SK-N-MC (cell line): ENCODE results near the gene WBP1.

Source experiments
- DNase-seq: peaks from one replicate; pipeline ENCODE4 v3.0.0-alpha.2; 2011; ENCODE audit warnings: low read depth, low spot score
- H3K27ac ChIP-seq: fragments of 200-600 bp; sonication (generic); 2 replicates; pipeline ENCODE4 v1.5.1; 2016; ENCODE audit warnings: mixed run types
- H3K36me3 ChIP-seq: fragments of 200-600 bp; sonication (generic); 2 replicates; pipeline ENCODE4 v1.6.1; 2017; ENCODE audit warnings: antibody characterized with exemption, low read length, mixed read lengths; ENCODE audit not compliant: insufficient read depth
- H3K4me3 ChIP-seq: fragments of 200-600 bp; sonication (generic); 2 replicates; pipeline ENCODE4 v1.5.1; 2016
- H3K9ac ChIP-seq: fragments of 200-600 bp; sonication (generic); 2 replicates; pipeline ENCODE4 v1.8.0; 2017; ENCODE audit warnings: mixed run types, mixed read lengths; ENCODE audit not compliant: insufficient read length
- H3K9me3 ChIP-seq: fragments of 200-600 bp; sonication (generic); 2 replicates; pipeline ENCODE4 v1.6.1; 2017; ENCODE audit warnings: low read depth, mild to moderate bottlenecking, antibody characterized with exemption, low read length, moderate library complexity, mixed read lengths
- EZH2 ChIP-seq: fragments of 200-600 bp; sonication (generic); IDR thresholded peaks from one replicate; pipeline ENCODE4 v1.6.1; 2017; ENCODE audit warnings: antibody characterized with exemption
- FOXP2 ChIP-seq: optimal IDR thresholded peaks from 2 replicates; pipeline ENCODE3; 2011; ENCODE audit warnings: mild to moderate bottlenecking, moderate library complexity; ENCODE audit not compliant: insufficient read depth; ENCODE audit errors: extremely low read length, control extremely low read depth
- POLR2AphosphoS5 ChIP-seq: IDR thresholded peaks from 2 replicates; pipeline ENCODE4 v1.6.1; 2012; ENCODE audit warnings: mild to moderate bottlenecking, low read depth, low read length, borderline replicate concordance

The WBP1 gene

GRCh38 chr2:74458132-74458937, at the start of gene WBP1:
WBP1 (plus strand) TSS chr2:74458438; CDS start chr2:74458603, 165 bp downstream.
- peaks cover 17% of the 10 kb centered on the region; the same call in 1 of the 2 replicates for H3K36me3 ChIP-seq
- peak within 1 kb of the TSS; percentile 92 for H3K9ac ChIP-seq
- TF ChIP-seq FOXP2 (no peak), POLR2AphosphoS5 (peak; percentile 0; the same call in 1 of the 2 replicates)
- H3K4me3 ChIP-seq, result peak within 1 kb of the TSS; percentile 99
- no peaks in the 10 kb centered on the region for H3K9me3 ChIP-seq
- peak within 1 kb of the TSS; percentile 65 for H3K27ac ChIP-seq
- peak; percentile 100 for DNase-seq

GRCh38 chr2:74413001-74413698, 45.1 kb upstream of the WBP1 start:
- Histone ChIP-seq H3K9ac (no peak overlapping the region), H3K9me3 (no peaks in the 10 kb centered on the region), H3K4me3 (no peak overlapping the region), H3K27ac (no peak overlapping the region), H3K36me3 (no peaks in the 10 kb centered on the region)
- no peak for DNase-seq
- TF ChIP-seq FOXP2, result no peak
- TF ChIP-seq POLR2AphosphoS5, result no peak
- TF ChIP-seq EZH2, result no peak

DNA sequence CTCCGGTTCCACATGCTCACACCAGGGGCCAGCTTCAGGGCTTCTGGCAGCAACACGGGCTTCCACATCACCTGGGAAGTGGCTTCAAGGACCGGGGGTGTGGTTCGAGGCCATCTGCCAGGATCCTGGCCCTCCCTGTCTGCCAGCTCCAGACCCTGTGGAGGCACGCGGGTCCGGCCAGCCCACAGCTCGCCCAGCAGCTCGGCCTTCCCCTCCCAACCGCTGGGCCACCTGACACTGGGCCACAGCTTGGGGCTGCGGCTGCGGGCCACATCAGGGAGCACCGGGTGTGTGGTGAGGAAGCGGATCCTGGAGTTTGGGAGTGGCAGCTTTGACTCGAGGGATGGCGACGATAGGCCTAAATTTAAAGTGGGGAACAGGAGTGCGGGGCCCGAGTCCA, 43.8 kb upstream of the WBP1 start:
- Histone ChIP-seq H3K4me3 (no peak overlapping the region), H3K9ac (no peak overlapping the region), H3K9me3 (no peaks in the 10 kb centered on the region), H3K27ac (no peak overlapping the region), H3K36me3 (no peaks in the 10 kb centered on the region)
- TF ChIP-seq EZH2 (no peak), POLR2AphosphoS5 (no peak), FOXP2 (no peak)
- no peak for DNase-seq

GRCh38 chr2:74414881-74415761, 43.1 kb upstream of the WBP1 start:
- Histone ChIP-seq H3K4me3 (no peak overlapping the region), H3K9me3 (no peaks in the 10 kb centered on the region), H3K36me3 (no peaks in the 10 kb centered on the region), H3K9ac (no peak overlapping the region), H3K27ac (no peak overlapping the region)
- TF ChIP-seq FOXP2 (no peak), EZH2 (no peak), POLR2AphosphoS5 (no peak)
- no peak for DNase-seq

- TF ChIP-seq FOXP2, result no peak
- no peak overlapping the region for H3K4me3 ChIP-seq
- no peaks in the 10 kb centered on the region for H3K36me3 ChIP-seq
- no peak for DNase-seq
- H3K27ac ChIP-seq, result no peak overlapping the region
- no peaks in the 10 kb centered on the region for H3K9me3 ChIP-seq
- H3K9ac ChIP-seq, result no peak overlapping the region
Observed at GRCh38 chr2:74415762-74416395, 42.4 kb upstream of the WBP1 start.

GRCh38 chr2:74416778-74417177, 41.5 kb upstream of the WBP1 start:
- no peak overlapping the region for H3K9ac ChIP-seq
- H3K4me3 ChIP-seq, result no peak overlapping the region
- TF ChIP-seq FOXP2 (no peak), POLR2AphosphoS5 (no peak), EZH2 (no peak)
- no peak for DNase-seq
- no peaks in the 10 kb centered on the region for H3K36me3 ChIP-seq
- no peaks in the 10 kb centered on the region for H3K9me3 ChIP-seq
- no peak overlapping the region for H3K27ac ChIP-seq

GRCh38 chr2:74417197-74417596, 41.0 kb upstream of the WBP1 start:
- Histone ChIP-seq H3K4me3 (no peak overlapping the region), H3K27ac (no peak overlapping the region), H3K9ac (no peak overlapping the region), H3K36me3 (no peaks in the 10 kb centered on the region), H3K9me3 (no peaks in the 10 kb centered on the region)
- no peak for DNase-seq
- TF ChIP-seq FOXP2, result no peak
- TF ChIP-seq POLR2AphosphoS5, result no peak
- TF ChIP-seq EZH2, result no peak

DNA sequence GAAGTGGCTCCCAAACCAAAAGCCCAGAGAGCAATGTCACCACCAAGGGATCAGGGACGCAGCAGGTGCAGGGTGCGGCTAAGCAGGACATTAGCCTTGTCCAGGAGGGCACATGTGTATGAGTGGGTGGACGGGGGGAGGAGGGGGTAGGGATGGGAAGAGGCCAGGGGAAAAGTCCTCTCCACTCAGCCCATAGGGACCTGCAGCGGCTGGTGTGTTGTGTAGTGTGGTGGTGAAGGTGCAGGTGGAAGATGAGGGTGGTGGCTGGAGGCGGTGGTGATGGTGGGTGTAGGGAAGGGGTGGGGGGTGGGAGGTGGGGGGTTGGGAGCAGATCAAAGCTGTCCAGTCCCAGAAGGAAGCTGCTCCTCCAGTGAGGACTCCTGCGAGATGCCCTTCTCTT, 40.5 kb upstream of the WBP1 start:
- no peak overlapping the region for H3K4me3 ChIP-seq
- H3K27ac ChIP-seq, result no peak overlapping the region
- no peak overlapping the region for H3K9ac ChIP-seq
- no peaks in the 10 kb centered on the region for H3K36me3 ChIP-seq
- H3K9me3 ChIP-seq, result no peaks in the 10 kb centered on the region
- DNase-seq, result no peak
- TF ChIP-seq POLR2AphosphoS5, result no peak
- TF ChIP-seq EZH2, result no peak
- no peak for TF ChIP-seq FOXP2
